Right lobe of liver (tissue), 6 donors: ENCODE results near the gene DYNC2H1. TPM values are rescaled to one million over a fixed set of nuclear protein-coding genes. Genes with fewer than 3 reads are reported as not detected.
"Not testable (repeated sequence)": the region's sequence is repeated elsewhere in the genome, so short reads cannot be mapped to it uniquely, and the experiment has no call there.

ENCODE experiments used
- ATAC-seq, 4 donors: fragments of 200-7000 bp; cut with Tn5 transposase; one replicate each; pipeline ENCODE4 v1.9.1; 2020; ENCODE audit warnings: mild to moderate bottlenecking in 4 of 4, moderate library complexity in 4 of 4
- DNase-seq, 3 donors: peaks; one replicate each; pipeline ENCODE4 v3.0.0-alpha.2; 2020
- H3K27ac ChIP-seq, 3 donors: fragments of 200-600 bp; one replicate each; pipeline ENCODE4 v1.8.0; 2022
- H3K27me3 ChIP-seq, 2 donors: fragments of 200-600 bp; one replicate each; pipeline ENCODE4 v1.8.0; 2022
- H3K36me3 ChIP-seq, 4 donors: fragments of 200-600 bp; sonication (generic) in 1 of 4; one replicate each; pipeline versions ENCODE4 v1.5.1 to v1.8.0; 2017 to 2022; ENCODE audit warnings: control low read depth in 1 of 4
- H3K4me1 ChIP-seq, 4 donors: fragments of 200-600 bp; sonication (generic) in 1 of 4; one replicate each; pipeline versions ENCODE4 v1.5.1 to v1.8.0; 2017 to 2022; ENCODE audit warnings: control low read depth in 1 of 4
- H3K4me3 ChIP-seq, 3 donors: fragments of 200-600 bp; one replicate each; pipeline ENCODE4 v1.8.0; 2022
- H3K9me3 ChIP-seq, 4 donors: fragments of 200-600 bp; sonication (generic) in 1 of 4; one replicate each; pipeline versions ENCODE4 v1.5.1 to v1.8.0; 2017 to 2022; ENCODE audit warnings: control low read depth in 1 of 4
- CTCF ChIP-seq, 4 donors: fragments of 200-600 bp in 3 of 4; fragments of 450-650 bp in 1 of 4; IDR thresholded peaks; one replicate each; pipeline versions ENCODE4 v1.5.1 to v1.8.0; 2016 to 2022; ENCODE audit warnings: antibody characterized with exemption in 4 of 4, mild to moderate bottlenecking in 2 of 4
- POLR2A ChIP-seq: fragments of 450-650 bp; IDR thresholded peaks from one replicate; pipeline ENCODE4 v1.6.1; 2017; ENCODE audit warnings: antibody characterized with exemption, mild to moderate bottlenecking
- whole genome bisulfite sequencing: methylation state at CpG from one replicate; pipeline ENCODE4 v1.1.6; 2018; ENCODE audit warnings: low coverage, low lambda C conversion rate; ENCODE audit not compliant: insufficient coverage; ENCODE audit errors: missing lambda C conversion rate; 5-methylcytosine and 5-hydroxymethylcytosine counted together
- intact Hi-C, 2 donors: fragments of 100-400 bp; cut with DNase I; formaldehyde crosslinking; loops; one replicate each; pipeline versions ENCODE4 v1.11.2 to v1.14.1; 2022
- total RNA-seq, 6 experiments: library from RNA; depleted of rRNA in 2 of 6; stranded (reverse); fragments of >200 nt in 2 of 6; fragmentation: NEBNext Ultra II Directional in 3 of 6; extraction: Animal tissue kit (Norgen Biotek cat#: 25700) in 3 of 6; gene quantifications; one replicate each; pipeline versions ENCODE4 v1.1.0 to v1.2.4, GENCODE V29; 2016 to 2023
- donor health status: DM: no; HTN: yes; CAD: no.
- donor health status: DM: no; HTN: no; CAD: no.
- donor health status: DM: no; HTN: no; CAD: no.
- donor health status: DM: no; HTN: yes; CAD: no.
- donor health status: DM: no; HTN: yes; CAD: no.

Gene DYNC2H1
- total RNA-seq, 6 experiments from 2014 or later = 1.0 to 3.4 (median 1.5) TPM

GRCh38 chr11:103367650-103368049 lies 258.4 kb downstream of the DYNC2H1 start:
- Histone ChIP-seq H3K4me1 (no peaks in the 10 kb centered on the region), H3K4me3 (no peak overlapping the region), H3K9me3 (no peaks in the 10 kb centered on the region), H3K27me3 (no peaks in the 10 kb centered on the region), H3K36me3 (no peaks in the 10 kb centered on the region), H3K27ac (no peak overlapping the region)
- TF ChIP-seq CTCF (IDR thresholded peaks at IDR 0.05) (no peak), POLR2A (no peak)
- 67% methylated on average over 3 of the region's 3 CpGs for WGBS
- ATAC-seq = no peak
- DNase-seq = no peak
- intact Hi-C loops = no loop called here

DNA sequence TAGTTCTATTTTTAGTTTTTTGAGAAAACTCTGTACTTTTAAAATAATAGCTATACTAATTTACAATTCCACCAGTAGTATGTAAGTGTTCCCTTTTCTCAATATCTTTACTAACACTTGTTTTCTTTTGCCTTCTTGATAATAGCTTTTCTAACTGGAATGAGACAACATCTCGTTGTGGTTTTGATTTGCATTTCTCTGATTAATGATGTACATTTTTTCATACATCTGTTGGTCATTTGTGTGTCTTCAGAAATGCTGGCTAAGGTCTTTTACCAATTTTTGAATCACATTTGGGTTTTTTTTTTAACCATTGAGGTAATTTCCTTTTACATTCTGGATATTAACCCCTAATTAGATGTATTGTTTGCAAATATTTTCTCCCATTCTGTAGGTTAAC lies 258.9 kb downstream of the DYNC2H1 start:
- intact Hi-C loops = no loop called here
- H3K9me3 ChIP-seq = no peaks in the 10 kb centered on the region
- no peak for TF ChIP-seq POLR2A
- no peak for TF ChIP-seq CTCF (IDR thresholded peaks at IDR 0.05)
- 50% methylated on average over 1 of the region's 1 CpG for WGBS
- H3K4me3 ChIP-seq = no peak overlapping the region
- DNase-seq = no peak
- no peaks in the 10 kb centered on the region for H3K4me1 ChIP-seq
- ATAC-seq = no peak
- no peaks in the 10 kb centered on the region for H3K36me3 ChIP-seq
- no peaks in the 10 kb centered on the region for H3K27me3 ChIP-seq
- H3K27ac ChIP-seq = no peak overlapping the region

- Histone ChIP-seq H3K27ac (no peak overlapping the region), H3K9me3 (no peaks in the 10 kb centered on the region), H3K27me3 (no peaks in the 10 kb centered on the region), H3K4me3 (no peak overlapping the region), H3K36me3 (no peaks in the 10 kb centered on the region), H3K4me1 (no peaks in the 10 kb centered on the region)
- TF ChIP-seq POLR2A (no peak), CTCF (IDR thresholded peaks at IDR 0.05) (no peak)
- WGBS = 0% methylated on average over 1 of the region's 1 CpG
- ATAC-seq = no peak
- no peak for DNase-seq
- intact Hi-C loops = no loop called here
Observed at GRCh38 chr11:103370076-103370475, 260.9 kb downstream of the DYNC2H1 start.

DNA sequence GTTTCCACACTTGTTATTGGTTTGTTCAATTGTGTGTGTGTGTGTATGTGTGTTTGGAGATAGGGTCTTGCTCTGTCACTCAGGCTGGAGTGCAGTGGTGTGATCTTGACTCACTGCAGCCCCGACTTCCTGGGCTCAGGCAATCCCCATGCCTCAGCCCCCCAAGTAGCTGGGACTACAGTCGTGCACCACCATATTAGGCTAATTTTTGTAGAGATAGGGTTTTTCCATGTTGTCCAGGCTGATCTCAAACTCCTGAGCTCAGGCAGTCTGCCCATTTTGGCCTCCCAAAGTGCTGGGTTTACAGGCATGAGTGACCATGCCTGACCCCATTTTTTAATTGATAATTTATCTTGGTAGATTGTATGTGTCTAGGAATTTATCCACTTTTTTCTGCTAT lies 263.7 kb downstream of the DYNC2H1 start:
- TF ChIP-seq POLR2A (no peak), CTCF (IDR thresholded peaks at IDR 0.05) (no peak)
- Histone ChIP-seq H3K9me3 (no peaks in the 10 kb centered on the region), H3K4me3 (no peak overlapping the region), H3K4me1 (no peaks in the 10 kb centered on the region), H3K27me3 (no peaks in the 10 kb centered on the region), H3K27ac (no peak overlapping the region), H3K36me3 (no peaks in the 10 kb centered on the region)
- DNase-seq = no peak
- 50% methylated on average over 2 of the region's 2 CpGs for WGBS
- intact Hi-C loops = no loop called here
- no peak for ATAC-seq

DNA sequence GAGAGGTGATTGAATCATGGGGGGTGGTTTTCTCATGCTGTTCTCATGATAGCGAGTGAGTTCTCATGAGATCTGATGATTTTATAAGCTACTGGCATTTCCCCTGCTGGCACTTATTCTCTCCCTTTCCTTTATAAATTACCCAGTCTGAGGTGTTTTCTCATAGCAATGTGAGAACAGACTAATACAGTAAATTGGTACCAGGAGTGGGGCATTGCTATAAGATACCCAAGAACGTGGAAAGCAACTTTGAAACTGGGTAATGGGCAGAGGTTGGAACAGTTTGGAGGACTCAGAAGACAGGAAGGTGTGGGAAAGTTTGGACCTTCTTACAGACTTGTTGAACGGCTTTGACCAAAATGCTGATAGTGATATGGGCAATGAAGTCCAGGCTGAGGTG lies 265.0 kb downstream of the DYNC2H1 start:
- not testable (repeated sequence) for DNase-seq
- WGBS = 95% methylated on average over 3 of the region's 3 CpGs

More for the DNA sequence above, 265.0 kb downstream of the DYNC2H1 start:
- H3K4me3 ChIP-seq, intact Hi-C loops, H3K9me3 ChIP-seq, H3K36me3 ChIP-seq, H3K27ac ChIP-seq, ATAC-seq, H3K27me3 ChIP-seq, H3K4me1 ChIP-seq: not testable (repeated sequence)
